ENCODE measurements around the gene HSPA4L. TPM values are rescaled to one million over a fixed set of nuclear protein-coding genes. Genes with fewer than 3 reads are reported as not detected.

Gene HSPA4L
- total and polyA plus RNA-seq, 2 donors (not counting 3 experiments of a cell fraction or from before 2014, with no cell fraction given) = 1.3 to 12.4 TPM

DNA sequence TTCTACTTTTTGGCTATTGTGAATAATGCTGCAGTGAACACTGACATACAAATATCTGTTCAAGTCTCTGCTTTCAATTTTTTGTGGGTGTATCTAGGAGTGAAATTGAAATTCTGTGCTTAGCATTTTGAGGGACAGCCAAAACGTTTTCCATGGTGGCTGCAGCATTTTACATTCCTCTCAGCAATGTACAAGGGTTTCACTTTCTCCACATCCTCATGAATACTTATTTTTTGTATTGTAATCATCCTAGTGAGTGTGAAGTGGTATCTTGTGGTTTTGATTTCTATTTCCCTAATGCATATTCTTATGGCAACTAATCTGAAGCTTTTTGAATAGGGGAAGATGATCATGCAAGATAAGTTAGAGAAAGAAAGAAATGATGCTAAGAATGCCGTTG is 40.3 kb downstream of the HSPA4L start:
- Histone ChIP-seq H2AFZ (ENCODE audit: low read depth, low read length) (no peak overlapping the region), H3K27me3 (ENCODE audit: control insufficient read depth in 2 of 2, insufficient read depth in 2 of 2, low read length in 2 of 2) (no peaks in the 10 kb centered on the region), H3K9ac (replicated peaks; ENCODE audit: extremely low read depth, insufficient read depth, low read length) (no peak overlapping the region), H3K9me3 (replicated peaks; ENCODE audit: control insufficient read depth, insufficient read depth, low read length) (no peaks in the 10 kb centered on the region), H3K79me2 (ENCODE audit: control insufficient read depth, insufficient read depth, low read length) (no peaks in the 10 kb centered on the region), H4K20me1 (replicated peaks; ENCODE audit: control insufficient read depth, extremely low read depth, insufficient read depth, low read length) (no peaks in the 10 kb centered on the region), H3K27ac (ENCODE audit: insufficient read depth, low read depth, low read length) (no peak overlapping the region), H3K4me1 (ENCODE audit: control insufficient read depth, extremely low read depth, insufficient read depth, low read length) (no peaks in the 10 kb centered on the region), H3K4me2 (ENCODE audit: insufficient read depth, low read length) (no peak overlapping the region), H3K4me3 (replicated peaks in 1 of 3; ENCODE audit: insufficient read depth in 1 of 3, low read depth in 1 of 3, low read length in 3 of 3) (no peak overlapping the region), H3K9me1 (replicated peaks; ENCODE audit: control insufficient read depth, extremely low read depth, insufficient read depth, low read length) (no peaks in the 10 kb centered on the region), H3K36me3 (ENCODE audit: control insufficient read depth in 2 of 2, extremely low read depth in 1 of 2, insufficient read depth in 2 of 2, low read length in 2 of 2) (no peaks in the 10 kb centered on the region)
- BruUV-seq (replicated peaks) = no TSS peak
- ChIA-PET POLR2A (no interaction called here), CTCF (no interaction called here)
- intact Hi-C loops (cut with micrococcal nuclease) = no loop called here
- DNase-seq (ENCODE audit: low read depth, low spot score) (no peak), FAIRE-seq (no peak)
- TF ChIP-seq POLR2AphosphoS5 (IDR thresholded peaks at IDR 0.05; ENCODE audit: insufficient read depth, low read depth, low read length) = no peak
- no peak for TF ChIP-seq JUN (IDR thresholded peaks at IDR 0.05; ENCODE audit: borderline replicate concordance, insufficient read depth, insufficient read length, low read depth)
- TF ChIP-seq EZH2 (IDR thresholded peaks at IDR 0.05; ENCODE audit: borderline replicate concordance, low read depth, low read length, severe bottlenecking) = no peak
- no peak for TF ChIP-seq MYC (IDR thresholded peaks at IDR 0.05; ENCODE audit: low read depth, low read length)
- TF ChIP-seq, protein P1, sequence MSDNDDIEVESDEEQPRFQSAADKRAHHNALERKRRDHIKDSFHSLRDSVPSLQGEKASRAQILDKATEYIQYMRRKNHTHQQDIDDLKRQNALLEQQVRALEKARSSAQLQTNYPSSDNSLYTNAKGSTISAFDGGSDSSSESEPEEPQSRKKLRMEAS (IDR thresholded peaks at IDR 0.05; ENCODE audit: insufficient read depth, insufficient read length) = no peak
- TF ChIP-seq POLR2A (IDR thresholded peaks at IDR 0.05; ENCODE audit: low read depth, low read length) = no peak
- TF ChIP-seq, protein P2, sequence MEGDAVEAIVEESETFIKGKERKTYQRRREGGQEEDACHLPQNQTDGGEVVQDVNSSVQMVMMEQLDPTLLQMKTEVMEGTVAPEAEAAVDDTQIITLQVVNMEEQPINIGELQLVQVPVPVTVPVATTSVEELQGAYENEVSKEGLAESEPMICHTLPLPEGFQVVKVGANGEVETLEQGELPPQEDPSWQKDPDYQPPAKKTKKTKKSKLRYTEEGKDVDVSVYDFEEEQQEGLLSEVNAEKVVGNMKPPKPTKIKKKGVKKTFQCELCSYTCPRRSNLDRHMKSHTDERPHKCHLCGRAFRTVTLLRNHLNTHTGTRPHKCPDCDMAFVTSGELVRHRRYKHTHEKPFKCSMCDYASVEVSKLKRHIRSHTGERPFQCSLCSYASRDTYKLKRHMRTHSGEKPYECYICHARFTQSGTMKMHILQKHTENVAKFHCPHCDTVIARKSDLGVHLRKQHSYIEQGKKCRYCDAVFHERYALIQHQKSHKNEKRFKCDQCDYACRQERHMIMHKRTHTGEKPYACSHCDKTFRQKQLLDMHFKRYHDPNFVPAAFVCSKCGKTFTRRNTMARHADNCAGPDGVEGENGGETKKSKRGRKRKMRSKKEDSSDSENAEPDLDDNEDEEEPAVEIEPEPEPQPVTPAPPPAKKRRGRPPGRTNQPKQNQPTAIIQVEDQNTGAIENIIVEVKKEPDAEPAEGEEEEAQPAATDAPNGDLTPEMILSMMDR (IDR thresholded peaks at IDR 0.05; ENCODE audit: extremely low read depth in 1 of 2, insufficient read depth in 1 of 2, low read depth in 1 of 2, low read length in 2 of 2) = no peak
- no peak for TF ChIP-seq GATA2 (IDR thresholded peaks at IDR 0.05; ENCODE audit: insufficient read depth, insufficient read length, low read depth, low read length)
- TF ChIP-seq FOS (IDR thresholded peaks at IDR 0.05; ENCODE audit: borderline replicate concordance, insufficient read depth, low read length) = no peak
- dilution Hi-C loops (cut with MboI; ENCODE audit: extremely low pct_ligation_motif_present, low sequenced_read_pairs) = no loop called here

Data from endothelial cell of umbilical vein (primary cell).